Measurements from ENCODE around the gene TBCK. TPM values are rescaled to one million over a fixed set of nuclear protein-coding genes. Genes with fewer than 3 reads are reported as not detected.
"Not testable (repeated sequence)": the region's sequence is repeated elsewhere in the genome, so short reads cannot be mapped to it uniquely, and the experiment has no call there.

Gene TBCK
- total RNA-seq, 1 donor: 68.8 TPM

GRCh38 chr4:106136777-106137331 lies 179.2 kb downstream of the TBCK start:
- Histone ChIP-seq H2AFZ (ENCODE audit: low read length) (no peak overlapping the region), H4K20me1 (ENCODE audit: insufficient read depth, low read length) (no peaks in the 10 kb centered on the region), H3K4me3 (ENCODE audit: insufficient read depth, low read length) (no peak overlapping the region), H3K4me2 (ENCODE audit: insufficient read depth, low read length) (no peak overlapping the region), H3K79me2 (ENCODE audit: insufficient read depth, low read length) (no peaks in the 10 kb centered on the region), H3K36me3 (ENCODE audit: insufficient read depth, low read length) (no peaks in the 10 kb centered on the region), H3K4me1 (ENCODE audit: insufficient read depth, low read length) (no peaks in the 10 kb centered on the region), H3K27me3 (ENCODE audit: insufficient read depth, low read length) (no peaks in the 10 kb centered on the region), H3K27ac (ENCODE audit: low read depth, low read length) (no peak overlapping the region), H3K9me3 (ENCODE audit: low read depth, low read length) (peaks cover 2% of the 10 kb centered on the region)
- DNase-seq (ENCODE audit: insufficient read length, low spot score, missing footprints): no peak
- TF ChIP-seq CTCF (IDR thresholded peaks at IDR 0.05; ENCODE audit: extremely low read depth, low read depth, low read length): no peak

GRCh38 chr4:106132045-106132444 lies 184.0 kb downstream of the TBCK start:
- H3K27ac ChIP-seq (ENCODE audit: low read depth, low read length): no peak overlapping the region
- H2AFZ ChIP-seq (ENCODE audit: low read length): no peak overlapping the region
- no peaks in the 10 kb centered on the region for H4K20me1 ChIP-seq (ENCODE audit: insufficient read depth, low read length)
- H3K36me3 ChIP-seq (ENCODE audit: insufficient read depth, low read length): no peaks in the 10 kb centered on the region
- H3K79me2 ChIP-seq (ENCODE audit: insufficient read depth, low read length): no peaks in the 10 kb centered on the region
- H3K4me2 ChIP-seq (ENCODE audit: insufficient read depth, low read length): no peak overlapping the region
- TF ChIP-seq CTCF (IDR thresholded peaks at IDR 0.05; ENCODE audit: extremely low read depth, low read depth, low read length): no peak
- peaks cover 2% of the 10 kb centered on the region for H3K9me3 ChIP-seq (ENCODE audit: low read depth, low read length)
- no peaks in the 10 kb centered on the region for H3K4me1 ChIP-seq (ENCODE audit: insufficient read depth, low read length)
- no peak overlapping the region for H3K4me3 ChIP-seq (ENCODE audit: insufficient read depth, low read length)
- H3K27me3 ChIP-seq (ENCODE audit: insufficient read depth, low read length): no peaks in the 10 kb centered on the region
- no peak for DNase-seq (ENCODE audit: insufficient read length, low spot score, missing footprints)

- no peak for TF ChIP-seq CTCF (IDR thresholded peaks at IDR 0.05; ENCODE audit: extremely low read depth, low read depth, low read length)
- no peak overlapping the region for H3K4me2 ChIP-seq (ENCODE audit: insufficient read depth, low read length)
- no peaks in the 10 kb centered on the region for H4K20me1 ChIP-seq (ENCODE audit: insufficient read depth, low read length)
- no peaks in the 10 kb centered on the region for H3K36me3 ChIP-seq (ENCODE audit: insufficient read depth, low read length)
- no peak for DNase-seq (ENCODE audit: insufficient read length, low spot score, missing footprints)
- no peaks in the 10 kb centered on the region for H3K27me3 ChIP-seq (ENCODE audit: insufficient read depth, low read length)
- no peak overlapping the region for H3K27ac ChIP-seq (ENCODE audit: low read depth, low read length)
- H3K79me2 ChIP-seq (ENCODE audit: insufficient read depth, low read length): no peaks in the 10 kb centered on the region
- no peak overlapping the region for H3K4me3 ChIP-seq (ENCODE audit: insufficient read depth, low read length)
- no peaks in the 10 kb centered on the region for H3K9me3 ChIP-seq (ENCODE audit: low read depth, low read length)
- no peak overlapping the region for H2AFZ ChIP-seq (ENCODE audit: low read length)
- H3K4me1 ChIP-seq (ENCODE audit: insufficient read depth, low read length): no peaks in the 10 kb centered on the region
Observed at GRCh38 chr4:106126062-106126461, 189.9 kb downstream of the TBCK start.

- not testable (repeated sequence) for H3K4me1 ChIP-seq (ENCODE audit: insufficient read depth, low read length); DNase-seq (ENCODE audit: insufficient read length, low spot score, missing footprints); H3K27ac ChIP-seq (ENCODE audit: low read depth, low read length); H3K27me3 ChIP-seq (ENCODE audit: insufficient read depth, low read length); H3K36me3 ChIP-seq (ENCODE audit: insufficient read depth, low read length); H2AFZ ChIP-seq (ENCODE audit: low read length); H4K20me1 ChIP-seq (ENCODE audit: insufficient read depth, low read length); H3K9me3 ChIP-seq (ENCODE audit: low read depth, low read length); H3K4me3 ChIP-seq (ENCODE audit: insufficient read depth, low read length); H3K79me2 ChIP-seq (ENCODE audit: insufficient read depth, low read length); H3K4me2 ChIP-seq (ENCODE audit: insufficient read depth, low read length)
Observed at GRCh38 chr4:106119949-106120555, 196.0 kb downstream of the TBCK start.

Measured in osteoblast (primary cell).